HUES64 (cell line): ENCODE data around the gene SLC25A21. TPM values are rescaled to one million over a fixed set of nuclear protein-coding genes. Genes with fewer than 3 reads are reported as not detected.
"Not testable (repeated sequence)": the region's sequence is repeated elsewhere in the genome, so short reads cannot be mapped to it uniquely, and the experiment has no call there.

ENCODE experiments used
- H3K27ac ChIP-seq: 2 replicates; pipeline ENCODE4 v1.7.0; 2013; ENCODE audit warnings: low read depth, low read length, inconsistent platforms
- H3K27me3 ChIP-seq: 2 replicates; pipeline ENCODE4 v1.6.1; 2013; ENCODE audit warnings: mild to moderate bottlenecking, low read length; ENCODE audit not compliant: insufficient read depth
- H3K36me3 ChIP-seq: 2 replicates; pipeline ENCODE4 v1.6.1; 2013; ENCODE audit warnings: mild to moderate bottlenecking, low read length; ENCODE audit not compliant: insufficient read depth
- H3K4me1 ChIP-seq: 2 replicates; pipeline ENCODE4 v1.6.1; 2013; ENCODE audit warnings: mild to moderate bottlenecking, low read length, moderate library complexity; ENCODE audit not compliant: insufficient read depth
- H3K4me3 ChIP-seq: 2 replicates; pipeline ENCODE4 v1.5.1; 2013; ENCODE audit warnings: mild to moderate bottlenecking, low read length, moderate library complexity
- H3K9ac ChIP-seq: 2 replicates; pipeline ENCODE4 v1.6.1; 2013; ENCODE audit warnings: mild to moderate bottlenecking, low read depth, low read length
- H3K9me3 ChIP-seq: 2 replicates; pipeline ENCODE4 v1.6.1; 2013; ENCODE audit warnings: low read depth, low read length; ENCODE audit not compliant: insufficient read depth
- WGBS: fragments of 150-250, 120-280 bp; methylation state at CpG from one replicate; pipeline ENCODE4 v1.1.7; 2013; ENCODE audit warnings: missing lambda C conversion rate; 5-methylcytosine and 5-hydroxymethylcytosine counted together
- polyA plus RNA-seq, 2 experiments: library from polyadenylated mRNA; stranded (reverse); fragments of 50-300 nt; gene quantifications; one replicate each; pipeline ENCODE4 v1.2.3, GENCODE V29; 2013

SLC25A21 gene
- 5.3 TPM for polyA plus RNA-seq (2013, experiment 1 of 2)
- 4.5 TPM for polyA plus RNA-seq (2013, experiment 2 of 2)

DNA sequence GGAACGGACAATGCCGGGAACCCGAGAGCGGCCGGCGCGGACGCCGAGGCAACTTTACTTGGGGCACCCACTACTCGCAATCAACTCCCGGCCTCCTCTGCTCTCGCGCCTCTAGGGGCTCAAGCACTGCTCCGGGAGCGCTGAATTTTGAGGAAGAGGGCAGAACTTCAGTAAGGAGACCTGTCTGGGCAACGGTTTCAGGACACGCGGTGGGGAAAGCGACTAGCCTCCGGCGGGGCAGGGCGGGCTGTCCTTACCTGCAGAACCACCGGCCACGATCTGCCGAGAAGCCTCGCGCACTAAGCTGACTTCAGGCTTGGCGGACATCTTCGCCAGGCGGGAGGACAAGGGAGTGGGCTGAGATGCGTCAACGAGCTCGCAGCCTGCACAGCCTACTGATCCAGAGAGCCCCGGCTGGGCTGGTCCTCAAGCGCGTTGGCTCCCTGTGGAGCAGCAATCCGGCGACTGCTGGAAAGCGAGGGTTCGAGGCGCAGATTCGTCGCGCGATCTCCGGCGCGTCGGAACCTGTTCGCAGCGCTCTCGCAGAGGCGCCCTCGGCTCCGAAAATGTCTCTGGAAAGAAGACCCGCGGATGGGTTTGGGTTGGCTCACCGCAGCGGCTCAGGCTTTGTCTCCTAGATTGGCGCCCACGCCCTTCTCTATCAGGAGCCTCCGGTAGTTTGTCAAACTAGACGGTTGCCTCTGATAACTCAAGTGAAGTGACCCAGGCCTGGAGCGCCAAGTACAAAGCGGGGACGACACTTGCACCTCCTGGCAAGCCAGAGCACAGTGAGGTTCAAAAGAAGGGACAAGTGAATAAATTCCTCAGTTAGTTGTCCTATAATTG is at the start of gene SLC25A21:
SLC25A21 (minus strand) TSS at position 583 of the 846 bp plus-strand sequence.
- WGBS = under 1% methylated on average over 66 of the region's 66 CpGs
- Histone ChIP-seq H3K4me1 (peaks cover 39% of the 10 kb centered on the region), H3K9ac (peak within 1 kb of the TSS; percentile 94), H3K27me3 (no peaks in the 10 kb centered on the region), H3K9me3 (no peaks in the 10 kb centered on the region), H3K4me3 (peak within 1 kb of the TSS; percentile 81), H3K27ac (peak within 1 kb of the TSS; percentile 90), H3K36me3 (no peaks in the 10 kb centered on the region)

DNA sequence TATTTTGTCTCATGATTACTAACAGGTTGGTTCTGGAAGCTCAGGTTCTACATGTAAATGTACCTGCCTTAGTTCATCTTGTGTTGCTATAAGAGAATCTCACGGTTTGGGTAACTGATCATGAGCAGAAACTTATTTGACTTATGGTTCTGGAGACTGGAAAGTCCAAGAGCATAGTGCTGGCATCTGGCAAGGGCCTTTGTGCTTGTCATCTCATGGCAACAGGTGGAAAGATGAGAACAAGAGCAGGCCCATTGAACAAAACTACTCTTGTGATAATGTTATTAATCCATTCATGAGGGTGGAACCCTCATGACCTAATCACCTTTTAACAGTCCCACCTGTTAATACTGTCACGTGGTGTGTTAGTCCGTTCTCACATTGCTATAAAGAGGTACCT is 48.7 kb upstream of the SLC25A21 start:
- peaks cover 28% of the 10 kb centered on the region for H3K9me3 ChIP-seq
- peaks cover 13% of the 10 kb centered on the region for H3K36me3 ChIP-seq
- no peaks in the 10 kb centered on the region for H3K27me3 ChIP-seq
- no peaks in the 10 kb centered on the region for H3K4me1 ChIP-seq
- WGBS = 95% methylated on average over 3 of the region's 3 CpGs
- H3K4me3 ChIP-seq = no peak overlapping the region
- H3K9ac ChIP-seq = no peak overlapping the region
- H3K27ac ChIP-seq = no peak overlapping the region

DNA sequence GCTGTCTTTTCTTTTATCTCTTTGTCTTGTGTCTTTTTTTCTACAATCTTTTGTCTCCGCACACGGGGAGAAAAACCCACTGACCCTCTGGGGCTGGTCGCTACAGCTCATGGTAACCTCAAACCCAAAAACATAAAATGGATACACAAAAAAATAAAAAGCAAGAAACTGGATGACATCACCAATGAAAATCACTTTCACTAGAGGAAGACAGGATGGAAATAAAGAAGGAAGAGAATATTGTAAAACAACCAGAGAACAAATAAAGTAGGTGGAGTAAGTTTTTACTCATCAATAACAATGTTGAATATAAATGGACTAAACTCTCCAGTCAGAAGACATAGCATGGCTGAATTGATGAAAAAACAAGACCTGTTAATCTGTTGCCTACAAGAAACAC is 42.9 kb upstream of the SLC25A21 start:
- Histone ChIP-seq H3K9me3 (no peaks in the 10 kb centered on the region), H3K4me1 (no peaks in the 10 kb centered on the region), H3K27me3 (no peaks in the 10 kb centered on the region), H3K4me3 (no peak overlapping the region), H3K9ac (no peak overlapping the region), H3K36me3 (no peaks in the 10 kb centered on the region), H3K27ac (no peak overlapping the region)
- 100% methylated on average over 3 of the region's 3 CpGs for WGBS

DNA sequence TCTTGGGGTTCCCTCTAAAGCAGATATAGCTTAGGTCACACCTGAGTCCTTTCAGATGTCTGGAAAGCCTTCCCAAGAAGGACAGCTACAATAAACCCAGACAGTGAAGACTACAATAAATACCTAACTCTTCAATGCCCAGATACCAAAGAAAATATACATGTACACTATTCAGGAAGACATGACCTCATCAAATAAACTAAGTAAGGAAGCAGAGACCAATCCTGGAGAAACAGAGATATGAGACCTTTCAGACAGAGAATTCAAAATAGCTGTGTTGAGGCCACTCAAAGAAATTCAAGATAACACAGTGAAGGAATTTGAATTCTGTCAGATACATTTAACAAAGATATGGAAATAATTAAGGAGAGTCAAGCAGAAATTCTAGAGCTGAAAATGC is 40.6 kb upstream of the SLC25A21 start:
- H3K4me3 ChIP-seq = no peak overlapping the region
- no peaks in the 10 kb centered on the region for H3K36me3 ChIP-seq
- no peaks in the 10 kb centered on the region for H3K4me1 ChIP-seq
- no peak overlapping the region for H3K27ac ChIP-seq
- H3K9me3 ChIP-seq = peaks cover 1% of the 10 kb centered on the region; the same call in 1 of the 2 replicates
- no peaks in the 10 kb centered on the region for H3K27me3 ChIP-seq
- H3K9ac ChIP-seq = no peak overlapping the region

DNA sequence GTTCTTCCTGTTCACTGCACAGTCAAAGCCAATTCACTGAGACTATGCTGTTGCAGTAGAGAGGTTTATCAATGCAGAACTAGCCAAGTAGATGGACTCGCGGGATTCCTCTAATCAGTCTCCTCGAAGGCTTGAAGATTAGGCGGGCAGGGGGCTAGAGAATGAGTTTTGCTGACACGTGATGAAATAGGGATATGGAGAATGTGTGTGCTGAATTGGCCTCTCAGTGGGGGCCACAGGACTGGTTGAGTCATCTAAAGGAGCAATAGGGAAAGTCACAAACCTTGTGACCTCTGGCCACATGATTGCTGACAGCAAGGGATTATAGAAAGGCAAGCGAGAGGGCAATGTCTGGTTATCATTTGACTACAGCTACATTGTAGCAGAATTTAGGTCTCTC is 38.0 kb upstream of the SLC25A21 start:
- WGBS = 95% methylated on average over 6 of the region's 6 CpGs
- Histone ChIP-seq H3K4me1 (no peaks in the 10 kb centered on the region), H3K4me3 (no peak overlapping the region), H3K9me3 (peaks cover 23% of the 10 kb centered on the region), H3K27ac (no peak overlapping the region), H3K9ac (no peak overlapping the region), H3K36me3 (peaks cover 3% of the 10 kb centered on the region; the same call in 1 of the 2 replicates), H3K27me3 (no peaks in the 10 kb centered on the region)

DNA sequence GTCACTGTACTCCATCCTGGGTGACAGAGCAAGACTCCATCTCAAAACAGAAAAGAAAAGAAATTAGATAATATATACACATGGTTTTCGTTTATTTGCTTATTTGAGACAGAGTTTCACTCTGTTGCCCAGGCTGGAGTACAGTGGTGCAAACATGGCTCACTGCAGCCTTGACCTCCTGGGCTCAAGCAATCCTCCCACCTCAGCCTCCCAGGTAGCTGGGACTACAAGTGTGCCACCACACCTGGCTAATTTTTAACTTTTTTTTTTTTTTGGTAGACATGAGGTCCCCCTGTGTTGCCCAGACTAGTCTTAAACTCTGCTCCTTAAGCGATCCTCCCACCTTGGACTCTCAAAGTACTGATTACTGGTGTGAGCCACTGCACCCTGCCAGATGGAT is 37.2 kb upstream of the SLC25A21 start:
- not testable (repeated sequence) for H3K27me3 ChIP-seq, H3K4me3 ChIP-seq, H3K4me1 ChIP-seq, H3K27ac ChIP-seq, H3K36me3 ChIP-seq, H3K9ac ChIP-seq
- H3K9me3 ChIP-seq = peaks cover 25% of the 10 kb centered on the region
- WGBS = 94% methylated on average over 2 of the region's 2 CpGs

DNA sequence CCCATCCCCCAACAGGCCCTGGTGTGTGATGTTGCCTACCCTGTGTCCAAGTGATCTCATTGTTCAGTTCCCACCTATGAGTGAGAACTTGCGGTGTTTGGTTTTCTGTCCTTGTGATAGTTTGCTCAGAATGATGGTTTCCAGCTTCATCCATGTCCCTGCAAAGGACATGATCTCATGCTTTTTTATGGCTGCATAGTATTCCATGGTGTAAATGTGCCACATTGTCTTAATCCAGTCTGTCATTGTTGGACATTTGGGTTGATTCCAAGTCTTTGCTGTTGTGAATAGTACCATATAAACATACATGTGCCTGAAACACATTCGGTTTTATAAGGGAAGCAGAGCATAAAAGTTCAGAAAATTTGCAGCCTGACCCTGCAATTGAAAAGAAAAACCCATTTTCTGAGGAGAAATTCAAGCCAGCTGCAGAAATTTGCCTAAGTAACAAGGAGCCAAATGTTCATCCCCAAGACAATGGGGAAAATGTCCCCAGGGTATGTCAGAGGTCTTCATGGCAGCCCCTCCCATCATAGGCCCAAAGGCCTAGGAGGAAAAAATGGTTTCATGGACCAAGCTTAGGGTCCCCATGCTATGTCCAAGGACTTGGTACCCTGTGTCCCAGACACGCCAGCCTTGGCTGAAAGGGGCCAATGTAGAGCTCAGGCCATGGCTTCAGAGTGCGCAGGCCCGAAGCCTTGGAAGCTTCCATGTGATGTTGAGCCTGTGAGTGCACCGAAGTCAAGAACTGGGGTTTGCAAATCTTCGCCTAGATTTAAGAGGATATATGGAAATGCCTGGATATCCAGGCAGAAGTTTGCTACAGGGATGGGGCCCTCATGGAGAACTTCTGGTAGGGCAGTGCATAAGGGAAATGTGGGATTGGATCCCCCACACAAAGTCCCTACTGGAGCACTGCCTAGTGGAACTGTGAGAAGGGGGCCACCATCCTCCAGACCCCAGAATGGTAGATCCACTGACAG is 33.5 kb upstream of the SLC25A21 start:
- WGBS = 94% methylated on average over 7 of the region's 7 CpGs
- H3K4me1 ChIP-seq = not testable (repeated sequence)

DNA sequence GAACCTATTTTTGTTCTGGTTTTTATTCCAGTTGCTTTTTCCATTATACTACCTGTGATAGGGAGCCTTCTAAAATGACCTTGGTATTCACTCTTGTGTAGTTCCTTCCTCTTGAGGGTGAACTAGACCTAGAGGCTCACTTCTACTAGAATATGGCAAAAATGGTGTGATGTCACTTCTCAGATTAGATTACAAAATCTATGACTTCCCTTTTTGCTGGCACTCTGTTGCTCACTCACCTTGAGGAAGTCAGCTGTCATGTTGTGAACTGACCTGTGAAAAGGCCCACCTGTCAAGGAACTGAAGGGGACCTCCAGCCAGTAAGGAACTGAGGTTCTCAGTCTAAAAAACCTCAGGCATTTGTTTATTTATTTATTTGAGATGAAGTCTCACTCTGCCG is 31.0 kb upstream of the SLC25A21 start:
- Histone ChIP-seq H3K27ac (no peak overlapping the region), H3K4me1 (no peaks in the 10 kb centered on the region), H3K9ac (no peak overlapping the region), H3K9me3 (peaks cover 25% of the 10 kb centered on the region), H3K27me3 (no peaks in the 10 kb centered on the region), H3K4me3 (no peak overlapping the region), H3K36me3 (peaks cover 7% of the 10 kb centered on the region; the same call in 1 of the 2 replicates)
- 100% methylated on average over 1 of the region's 1 CpG for WGBS

More for the DNA sequence above, 33.5 kb upstream of the SLC25A21 start:
- not testable (repeated sequence) for H3K27me3 ChIP-seq, H3K27ac ChIP-seq, H3K9ac ChIP-seq, H3K36me3 ChIP-seq, H3K4me3 ChIP-seq
- peaks cover 25% of the 10 kb centered on the region for H3K9me3 ChIP-seq

DNA sequence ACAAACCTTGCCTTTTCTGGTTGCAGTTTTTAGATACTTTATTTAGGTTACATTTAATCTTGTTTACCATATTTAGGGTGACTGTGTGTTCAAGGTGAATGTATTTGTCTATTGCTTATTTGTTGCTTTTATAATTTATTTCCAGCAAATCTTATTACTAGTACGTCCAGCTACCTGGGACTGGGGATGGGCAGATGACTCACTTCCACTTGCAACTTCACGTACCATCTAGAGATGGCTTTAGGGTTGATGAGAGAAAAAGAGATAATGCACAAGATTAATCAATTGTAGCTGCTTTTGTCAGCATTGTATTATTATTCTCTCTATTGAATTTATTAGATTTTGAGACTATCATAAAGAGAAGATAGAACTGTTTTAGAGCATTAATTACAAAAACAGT is 30.4 kb upstream of the SLC25A21 start:
- H3K9ac ChIP-seq = no peak overlapping the region
- no peaks in the 10 kb centered on the region for H3K27me3 ChIP-seq
- H3K36me3 ChIP-seq = peaks cover 7% of the 10 kb centered on the region; the same call in 1 of the 2 replicates
- 100% methylated on average over 1 of the region's 2 CpGs for WGBS
- H3K9me3 ChIP-seq = peaks cover 22% of the 10 kb centered on the region
- no peak overlapping the region for H3K4me3 ChIP-seq
- H3K4me1 ChIP-seq = no peaks in the 10 kb centered on the region
- H3K27ac ChIP-seq = no peak overlapping the region

DNA sequence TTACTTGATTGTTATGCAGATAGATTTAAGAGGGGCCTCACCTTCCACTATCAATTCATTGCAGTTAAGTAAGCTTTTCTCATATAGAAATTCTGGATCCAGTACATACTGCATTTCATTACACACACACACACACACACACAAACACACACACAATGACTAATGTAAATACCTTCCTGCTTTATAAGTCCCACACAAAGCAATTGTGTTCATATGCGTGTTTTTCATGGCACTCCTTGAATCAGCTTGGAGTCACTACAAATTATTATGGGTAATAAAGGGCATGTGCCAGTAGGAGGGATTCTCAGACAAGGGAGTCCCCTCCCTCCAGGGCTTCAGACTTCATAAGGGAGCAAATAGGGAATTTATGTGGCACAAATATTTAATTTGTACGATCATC is 29.9 kb upstream of the SLC25A21 start:
- 100% methylated on average over 1 of the region's 2 CpGs for WGBS
- Histone ChIP-seq H3K9me3 (peaks cover 20% of the 10 kb centered on the region), H3K27ac (no peak overlapping the region), H3K36me3 (peaks cover 7% of the 10 kb centered on the region; the same call in 1 of the 2 replicates), H3K9ac (no peak overlapping the region), H3K27me3 (no peaks in the 10 kb centered on the region), H3K4me1 (no peaks in the 10 kb centered on the region), H3K4me3 (no peak overlapping the region)

DNA sequence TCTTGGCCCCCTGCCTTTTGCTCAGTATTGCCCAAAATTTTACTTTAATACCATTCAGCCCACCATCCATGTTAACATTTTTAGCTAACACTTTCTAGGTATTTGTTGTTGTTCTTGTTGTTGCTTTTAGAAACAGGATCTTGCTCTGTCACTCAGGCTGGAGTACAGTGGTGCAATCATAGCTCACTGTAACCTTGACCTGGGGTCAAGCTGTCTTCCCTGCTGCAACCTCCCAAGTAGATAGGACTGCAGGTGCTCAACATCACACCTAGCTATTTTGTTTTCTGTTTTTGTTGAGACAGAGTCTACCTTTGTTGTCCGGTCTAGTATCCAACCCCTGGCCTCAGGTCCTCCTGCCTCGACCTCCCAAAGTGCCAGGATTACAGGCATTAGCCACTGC is 29.3 kb upstream of the SLC25A21 start:
- Histone ChIP-seq H3K4me3 (no peak overlapping the region), H3K9ac (no peak overlapping the region), H3K36me3 (0 out of 2 replicates have a peak, but pooled peaks cover 5% of the 10 kb centered on the region), H3K27ac (no peak overlapping the region), H3K9me3 (peaks cover 15% of the 10 kb centered on the region), H3K4me1 (no peaks in the 10 kb centered on the region; the same call in 1 of the 2 replicates), H3K27me3 (no peaks in the 10 kb centered on the region)
- 93% methylated on average over 2 of the region's 2 CpGs for WGBS
